Measurements from ENCODE around the gene PITPNM3. TPM values are rescaled to one million over a fixed set of nuclear protein-coding genes. Genes with fewer than 3 reads are reported as not detected.

PITPNM3 gene
- total RNA-seq, 2 experiments from 2014 or later = 0.87 to 0.92 TPM

- ChIA-PET CTCF (no interaction called here), POLR2A (no interaction called here)
- Mint-ChIP-seq H3K9me3 (no peaks in the 10 kb centered on the region), H3K36me3 (ENCODE audit: low read depth) (no peaks in the 10 kb centered on the region), H3K4me3 (no peak overlapping the region), H3K27me3 (peaks cover 2% of the 10 kb centered on the region), H3K27ac (no peak overlapping the region), H3K4me1 (ENCODE audit: low read depth) (no peaks in the 10 kb centered on the region)
- ATAC-seq (no peak), DNase-seq (no peak)
- intact Hi-C loops (cut with micrococcal nuclease) = no loop called here
- TF ChIP-seq CTCF (IDR thresholded peaks at IDR 0.05) = no peak
These were observed 46.4 kb downstream of the PITPNM3 start for GRCh38 chr17:6509921-6510320.

- ChIA-PET POLR2A (no interaction called here), CTCF (no interaction called here)
- Mint-ChIP-seq H3K27ac (no peak overlapping the region), H3K4me3 (no peak overlapping the region), H3K27me3 (peaks cover 2% of the 10 kb centered on the region), H3K9me3 (no peaks in the 10 kb centered on the region), H3K4me1 (ENCODE audit: low read depth) (no peaks in the 10 kb centered on the region), H3K36me3 (ENCODE audit: low read depth) (no peaks in the 10 kb centered on the region)
- no peak for ATAC-seq
- TF ChIP-seq CTCF (IDR thresholded peaks at IDR 0.05) = no peak
- intact Hi-C loops (cut with micrococcal nuclease) = no loop called here
- no peak for DNase-seq
These were observed 47.2 kb downstream of the PITPNM3 start for GRCh38 chr17:6509031-6509771.

GRCh38 chr17:6508519-6509030 is 47.8 kb downstream of the PITPNM3 start:
- TF ChIP-seq CTCF (IDR thresholded peaks at IDR 0.05) = no peak
- POLR2A ChIA-PET = no interaction called here
- Mint-ChIP-seq H3K4me3 (no peak overlapping the region), H3K27ac (no peak overlapping the region), H3K36me3 (ENCODE audit: low read depth) (no peaks in the 10 kb centered on the region), H3K4me1 (ENCODE audit: low read depth) (no peaks in the 10 kb centered on the region), H3K9me3 (no peaks in the 10 kb centered on the region), H3K27me3 (peaks cover 2% of the 10 kb centered on the region)
- ATAC-seq = no peak
- CTCF ChIA-PET = no interaction called here
- no peak for DNase-seq
- intact Hi-C loops (cut with micrococcal nuclease) = no loop called here

GRCh38 chr17:6508016-6508415 is 48.3 kb downstream of the PITPNM3 start:
- ATAC-seq (no peak), DNase-seq (no peak)
- Mint-ChIP-seq H3K4me3 (no peak overlapping the region), H3K27me3 (no peaks in the 10 kb centered on the region), H3K27ac (no peak overlapping the region), H3K9me3 (no peaks in the 10 kb centered on the region), H3K4me1 (ENCODE audit: low read depth) (no peaks in the 10 kb centered on the region), H3K36me3 (ENCODE audit: low read depth) (no peaks in the 10 kb centered on the region)
- no peak for TF ChIP-seq CTCF (IDR thresholded peaks at IDR 0.05)
- intact Hi-C loops (cut with micrococcal nuclease) = no loop called here
- POLR2A ChIA-PET = no interaction called here
- CTCF ChIA-PET = no interaction called here

GRCh38 chr17:6507535-6507934 is 48.8 kb downstream of the PITPNM3 start:
- intact Hi-C loops (cut with micrococcal nuclease) = no loop called here
- POLR2A ChIA-PET = no interaction called here
- H3K27me3 Mint-ChIP-seq = no peaks in the 10 kb centered on the region
- CTCF ChIA-PET = no interaction called here
- H3K4me1 Mint-ChIP-seq (ENCODE audit: low read depth) = no peaks in the 10 kb centered on the region
- ATAC-seq (no peak), DNase-seq (no peak)
- no peaks in the 10 kb centered on the region for H3K9me3 Mint-ChIP-seq
- TF ChIP-seq CTCF (IDR thresholded peaks at IDR 0.05) = no peak
- H3K36me3 Mint-ChIP-seq (ENCODE audit: low read depth) = no peaks in the 10 kb centered on the region
- no peak overlapping the region for H3K4me3 Mint-ChIP-seq
- H3K27ac Mint-ChIP-seq = no peak overlapping the region
